Measurements from ENCODE around the gene CNN2. TPM values are rescaled to one million over a fixed set of nuclear protein-coding genes. Genes with fewer than 3 reads are reported as not detected.

Gene CNN2
- total and polyA plus RNA-seq, 9 of the 15 experiments (the other 6 are each of a cell fraction or from before 2014, with no cell fraction given), result 12.1 to 174 (median 52.7) TPM

DNA sequence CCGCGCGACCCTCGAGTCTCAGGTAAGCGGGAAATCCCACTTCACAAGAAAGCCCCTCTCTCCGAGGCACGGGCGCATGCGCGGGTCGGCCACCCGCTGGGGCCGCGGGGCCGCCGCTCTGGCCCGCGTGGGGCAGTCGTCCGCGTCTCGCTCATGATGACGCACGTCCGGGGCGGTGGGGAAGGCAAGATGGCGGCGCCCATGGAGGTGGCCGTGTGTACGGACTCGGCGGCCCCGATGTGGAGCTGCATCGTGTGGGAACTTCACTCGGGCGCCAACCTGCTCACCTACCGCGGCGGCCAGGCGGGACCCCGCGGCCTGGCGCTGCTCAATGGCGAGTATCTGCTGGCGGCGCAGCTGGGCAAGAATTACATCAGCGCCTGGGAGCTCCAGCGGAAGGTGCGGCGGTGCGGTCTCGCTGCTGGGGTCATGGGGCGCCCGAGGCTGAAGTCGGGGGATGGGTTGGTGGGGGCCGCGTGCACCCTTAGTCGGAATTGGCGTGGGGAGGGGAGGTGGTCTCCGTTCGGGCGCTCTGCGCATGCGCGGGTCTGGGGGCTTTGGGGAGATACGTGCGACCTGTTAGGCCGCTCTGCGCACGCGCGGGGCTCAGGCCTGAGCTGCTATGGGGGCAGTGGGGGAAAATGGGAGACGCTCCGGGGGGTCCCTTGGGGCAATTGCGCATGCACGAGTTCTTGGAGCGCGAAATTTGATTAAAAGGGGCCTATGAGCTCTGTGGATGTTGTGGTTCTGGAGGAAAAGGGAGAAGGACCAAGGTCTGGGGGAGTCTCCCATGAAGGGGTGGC lies 42.0 kb upstream of the CNN2 start, which contains the start of gene WDR18 (continued):
- TF ChIP-seq, protein P1, sequence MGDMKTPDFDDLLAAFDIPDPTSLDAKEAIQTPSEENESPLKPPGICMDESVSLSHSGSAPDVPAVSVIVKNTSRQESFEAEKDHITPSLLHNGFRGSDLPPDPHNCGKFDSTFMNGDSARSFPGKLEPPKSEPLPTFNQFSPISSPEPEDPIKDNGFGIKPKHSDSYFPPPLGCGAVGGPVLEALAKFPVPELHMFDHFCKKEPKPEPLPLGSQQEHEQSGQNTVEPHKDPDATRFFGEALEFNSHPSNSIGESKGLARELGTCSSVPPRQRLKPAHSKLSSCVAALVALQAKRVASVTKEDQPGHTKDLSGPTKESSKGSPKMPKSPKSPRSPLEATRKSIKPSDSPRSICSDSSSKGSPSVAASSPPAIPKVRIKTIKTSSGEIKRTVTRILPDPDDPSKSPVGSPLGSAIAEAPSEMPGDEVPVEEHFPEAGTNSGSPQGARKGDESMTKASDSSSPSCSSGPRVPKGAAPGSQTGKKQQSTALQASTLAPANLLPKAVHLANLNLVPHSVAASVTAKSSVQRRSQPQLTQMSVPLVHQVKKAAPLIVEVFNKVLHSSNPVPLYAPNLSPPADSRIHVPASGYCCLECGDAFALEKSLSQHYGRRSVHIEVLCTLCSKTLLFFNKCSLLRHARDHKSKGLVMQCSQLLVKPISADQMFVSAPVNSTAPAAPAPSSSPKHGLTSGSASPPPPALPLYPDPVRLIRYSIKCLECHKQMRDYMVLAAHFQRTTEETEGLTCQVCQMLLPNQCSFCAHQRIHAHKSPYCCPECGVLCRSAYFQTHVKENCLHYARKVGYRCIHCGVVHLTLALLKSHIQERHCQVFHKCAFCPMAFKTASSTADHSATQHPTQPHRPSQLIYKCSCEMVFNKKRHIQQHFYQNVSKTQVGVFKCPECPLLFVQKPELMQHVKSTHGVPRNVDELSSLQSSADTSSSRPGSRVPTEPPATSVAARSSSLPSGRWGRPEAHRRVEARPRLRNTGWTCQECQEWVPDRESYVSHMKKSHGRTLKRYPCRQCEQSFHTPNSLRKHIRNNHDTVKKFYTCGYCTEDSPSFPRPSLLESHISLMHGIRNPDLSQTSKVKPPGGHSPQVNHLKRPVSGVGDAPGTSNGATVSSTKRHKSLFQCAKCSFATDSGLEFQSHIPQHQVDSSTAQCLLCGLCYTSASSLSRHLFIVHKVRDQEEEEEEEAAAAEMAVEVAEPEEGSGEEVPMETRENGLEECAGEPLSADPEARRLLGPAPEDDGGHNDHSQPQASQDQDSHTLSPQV (IDR thresholded peaks at IDR 0.05), result peak; percentile 50; the same call in 1 of the 2 replicates
- TF ChIP-seq ERF (CRISPR knock-in tag; IDR thresholded peaks at IDR 0.05) (0 out of 2 replicates have a peak, but pooled peaks have one; percentile 42), ZMIZ1 (IDR thresholded peaks at IDR 0.05; ENCODE audit: low read depth in 2 of 2, low read length in 2 of 2) (0 out of 4 replicates have a peak, but pooled peaks of 1 of the 2 experiments have one; percentile 43), ZNF436 (CRISPR knock-in tag; IDR thresholded peaks at IDR 0.05) (no peak), HNRNPL (IDR thresholded peaks at IDR 0.05; ENCODE audit: low read depth, low read length) (peak; percentile 49; the same call in 1 of the 2 replicates), SPI1 (IDR thresholded peaks at IDR 0.05; ENCODE audit: borderline replicate concordance, low read depth, low read length) (no peak), ZNF431 (CRISPR knock-in tag; IDR thresholded peaks at IDR 0.05) (no peak), YY1 (IDR thresholded peaks at IDR 0.05; ENCODE audit: borderline replicate concordance in 1 of 3, control insufficient read depth in 1 of 3, extremely low read depth in 1 of 3, insufficient read depth in 3 of 3, insufficient read length in 1 of 3, insufficient replicate concordance in 2 of 3, low read depth in 1 of 3, low read length in 2 of 3) (peak; percentile 99), NKRF (IDR thresholded peaks at IDR 0.05; ENCODE audit: borderline replicate concordance) (peak; percentile 99), ZNF445 (CRISPR knock-in tag; IDR thresholded peaks at IDR 0.05; ENCODE audit: low read depth) (no peak), TCF3 (CRISPR knock-in tag; IDR thresholded peaks at IDR 0.05) (no peak), ZNF280B (CRISPR knock-in tag; IDR thresholded peaks at IDR 0.05) (no peak), CREM (IDR thresholded peaks at IDR 0.05; ENCODE audit: low read depth) (peak; percentile 99), HDGF (IDR thresholded peaks at IDR 0.05) (no peak), TBP (optimal IDR thresholded peaks at IDR 0.05; ENCODE audit: low read depth, low read length) (peak; percentile 76)
